HG03039 (cell line): ENCODE data around the gene CT47C1.
"Not testable (repeated sequence)": the region's sequence is repeated elsewhere in the genome, so short reads cannot be mapped to it uniquely, and the experiment has no call there.

ENCODE experiments used
- ATAC-seq: cut with Tn5 transposase; IDR thresholded peaks from one replicate; pipeline ENCODE4 v1.9.1; 2021; ENCODE audit warnings: mild to moderate bottlenecking, moderate library complexity; ENCODE audit not compliant: unreplicated experiment

Gene CT47C1

DNA sequence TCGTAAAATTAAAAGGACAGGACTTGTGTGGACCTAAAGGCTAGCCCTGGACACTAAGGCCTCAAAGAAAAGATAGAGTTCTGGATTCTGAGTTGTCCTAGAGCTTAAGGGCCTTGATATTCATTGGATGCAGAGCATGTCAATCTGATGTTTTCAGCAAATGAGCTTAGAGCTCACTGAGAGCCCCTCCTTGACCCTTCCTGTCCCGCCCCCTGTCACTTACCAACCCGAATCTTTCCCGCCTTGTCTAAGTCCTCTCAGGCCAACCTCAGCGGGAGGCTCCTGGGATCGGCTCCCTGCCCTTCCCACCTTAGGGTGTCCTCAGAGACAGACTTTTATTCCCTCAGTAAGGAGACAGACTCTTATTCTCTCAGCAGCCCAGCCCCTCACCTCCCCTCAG is at the start of gene CT47C1:
Gene CT47C1 (plus strand): TSS at position 250 of the 400 bp plus-strand sequence. CDS start 233 bp downstream, outside the sequence.
- ATAC-seq, result no peak

DNA sequence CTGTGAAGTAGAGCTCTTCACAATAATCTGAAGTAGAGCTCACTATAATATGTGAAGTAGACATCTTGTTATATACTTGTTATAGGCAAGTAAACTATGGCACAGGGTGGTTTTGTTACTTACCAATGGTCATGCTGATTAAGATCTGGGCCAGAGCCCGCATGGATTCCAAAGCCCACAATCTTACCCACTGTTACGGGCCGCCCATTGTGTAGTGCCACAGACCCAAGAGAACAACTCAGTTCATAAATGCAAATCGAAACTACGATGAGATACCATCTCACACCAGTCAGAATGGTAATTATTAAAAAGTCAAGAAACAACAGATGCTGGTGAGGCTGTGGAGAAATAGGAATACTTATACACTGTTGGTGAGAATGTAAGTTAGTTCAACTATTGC is 46.9 kb upstream of the CT47C1 start:
- no peak for ATAC-seq

DNA sequence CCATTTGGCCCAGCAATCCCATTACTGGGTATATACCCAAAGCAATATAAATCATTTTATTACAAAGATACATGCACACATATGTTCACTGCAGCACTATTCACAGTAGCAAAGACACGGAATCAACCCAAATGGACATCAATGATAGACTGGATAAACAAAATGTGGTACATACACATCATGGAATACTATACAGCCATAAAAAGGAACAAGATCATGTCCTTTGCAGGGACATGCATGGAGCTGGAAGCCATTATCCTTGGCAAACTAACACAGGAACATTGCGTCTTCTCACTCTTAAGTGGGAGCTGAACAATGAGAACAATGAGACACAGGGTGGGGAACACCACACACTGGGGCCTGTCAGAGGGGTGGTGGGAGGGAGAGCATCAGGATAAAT is 46.4 kb upstream of the CT47C1 start:
- ATAC-seq, result not testable (repeated sequence)

DNA sequence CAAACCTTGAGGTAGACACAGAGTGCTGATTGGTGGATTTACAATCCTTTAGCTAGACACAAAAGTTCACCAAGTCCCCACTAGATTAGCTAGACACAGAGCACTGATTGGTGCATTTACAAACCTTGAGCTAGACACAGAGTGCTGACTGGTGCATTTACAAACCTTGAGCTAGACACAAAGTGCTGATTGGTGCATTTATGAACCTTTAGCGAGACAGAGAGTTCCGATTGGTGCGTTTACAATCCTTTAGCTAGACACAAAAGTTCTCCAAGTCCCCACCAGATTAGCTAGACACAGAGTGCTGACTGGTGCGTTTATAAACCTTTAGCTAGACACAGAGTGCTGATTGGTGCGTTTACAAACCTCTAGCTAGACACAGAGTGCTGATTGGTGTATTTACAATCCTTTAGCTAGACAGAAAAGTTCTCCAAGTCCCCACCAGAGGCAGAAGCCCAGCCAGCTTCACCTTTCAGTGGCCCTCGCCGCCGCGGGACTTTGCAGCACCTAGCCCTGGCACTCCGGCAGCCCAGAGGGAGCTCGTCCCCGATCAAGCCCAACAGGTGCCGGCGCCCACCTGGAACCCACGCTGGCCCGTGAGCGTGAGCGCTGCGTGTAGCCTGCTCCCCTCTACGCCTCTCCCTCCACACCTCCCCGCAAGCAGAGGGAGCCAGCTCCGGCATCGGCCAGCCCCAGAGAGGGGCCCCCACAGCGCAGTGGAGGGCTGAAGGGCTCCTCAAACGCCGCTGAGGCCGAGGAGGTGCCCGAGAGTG is 44.6 kb upstream of the CT47C1 start:
- not testable (repeated sequence) for ATAC-seq

DNA sequence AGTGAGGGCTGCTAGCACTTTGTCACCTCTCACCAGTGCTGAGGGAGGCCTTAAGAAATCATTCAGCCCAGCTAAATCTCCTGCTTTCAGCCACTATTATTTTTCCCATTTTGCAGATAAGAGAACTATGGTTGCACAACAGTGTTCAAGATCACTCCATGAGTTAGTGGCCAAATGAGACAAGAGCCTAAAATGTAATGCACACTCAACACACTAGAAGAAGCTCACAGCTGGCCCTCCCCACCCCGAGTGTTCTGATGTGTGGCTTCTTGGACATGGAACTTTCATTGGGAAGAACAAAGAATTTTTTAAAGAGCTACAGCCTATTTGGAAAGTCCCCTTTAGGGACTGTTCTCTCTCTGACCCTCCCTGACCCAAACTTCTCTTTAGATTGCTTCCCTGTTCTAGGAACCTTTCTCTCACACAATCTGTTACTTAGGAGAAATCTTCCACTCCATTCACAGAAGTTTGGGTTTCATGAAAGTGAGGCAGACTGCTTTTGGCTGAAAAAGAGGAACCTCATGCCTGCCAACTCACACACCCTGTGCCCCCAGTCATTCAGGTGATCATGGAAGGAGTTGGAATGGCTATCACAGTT is 44.0 kb upstream of the CT47C1 start:
- no peak for ATAC-seq

DNA sequence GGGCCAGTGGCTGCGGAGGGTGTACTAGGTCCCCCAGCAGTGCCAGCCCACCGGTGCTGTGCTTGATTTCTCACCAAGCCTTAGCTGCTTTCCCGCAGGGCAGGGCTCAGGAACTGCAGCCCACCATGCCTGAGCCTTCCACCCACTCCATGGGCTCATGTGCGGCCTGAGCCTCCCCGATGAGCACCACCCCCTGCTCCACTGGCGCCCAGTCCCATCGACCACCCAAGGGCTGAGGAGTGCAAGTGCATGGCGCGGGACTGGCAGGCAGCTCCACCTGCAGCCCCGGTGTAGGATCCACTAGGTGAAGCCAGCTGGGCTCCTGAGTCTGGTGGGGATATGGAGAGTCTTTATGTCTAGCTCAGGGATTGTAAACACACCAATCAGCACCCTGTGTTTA is 43.1 kb upstream of the CT47C1 start:
- ATAC-seq, result not testable (repeated sequence)

DNA sequence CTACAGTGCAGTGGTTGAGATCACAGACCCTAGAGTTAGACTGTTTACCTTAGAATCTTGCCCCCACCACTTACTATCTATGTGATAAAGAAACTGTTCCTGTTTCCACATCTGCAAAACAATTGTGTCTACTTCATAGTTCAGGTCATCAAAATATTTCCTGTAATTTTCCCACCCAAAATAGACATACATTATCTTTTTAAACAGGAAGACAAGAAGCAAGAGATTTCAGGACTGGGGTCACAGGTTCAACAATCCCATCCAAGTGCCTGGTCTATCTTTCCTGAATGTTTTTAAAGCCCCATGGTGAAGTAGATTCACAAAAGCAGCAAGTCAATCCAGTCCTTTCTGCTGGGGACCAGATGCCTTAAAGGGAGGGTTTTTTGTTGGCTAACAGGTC is 41.8 kb upstream of the CT47C1 start:
- no peak for ATAC-seq

DNA sequence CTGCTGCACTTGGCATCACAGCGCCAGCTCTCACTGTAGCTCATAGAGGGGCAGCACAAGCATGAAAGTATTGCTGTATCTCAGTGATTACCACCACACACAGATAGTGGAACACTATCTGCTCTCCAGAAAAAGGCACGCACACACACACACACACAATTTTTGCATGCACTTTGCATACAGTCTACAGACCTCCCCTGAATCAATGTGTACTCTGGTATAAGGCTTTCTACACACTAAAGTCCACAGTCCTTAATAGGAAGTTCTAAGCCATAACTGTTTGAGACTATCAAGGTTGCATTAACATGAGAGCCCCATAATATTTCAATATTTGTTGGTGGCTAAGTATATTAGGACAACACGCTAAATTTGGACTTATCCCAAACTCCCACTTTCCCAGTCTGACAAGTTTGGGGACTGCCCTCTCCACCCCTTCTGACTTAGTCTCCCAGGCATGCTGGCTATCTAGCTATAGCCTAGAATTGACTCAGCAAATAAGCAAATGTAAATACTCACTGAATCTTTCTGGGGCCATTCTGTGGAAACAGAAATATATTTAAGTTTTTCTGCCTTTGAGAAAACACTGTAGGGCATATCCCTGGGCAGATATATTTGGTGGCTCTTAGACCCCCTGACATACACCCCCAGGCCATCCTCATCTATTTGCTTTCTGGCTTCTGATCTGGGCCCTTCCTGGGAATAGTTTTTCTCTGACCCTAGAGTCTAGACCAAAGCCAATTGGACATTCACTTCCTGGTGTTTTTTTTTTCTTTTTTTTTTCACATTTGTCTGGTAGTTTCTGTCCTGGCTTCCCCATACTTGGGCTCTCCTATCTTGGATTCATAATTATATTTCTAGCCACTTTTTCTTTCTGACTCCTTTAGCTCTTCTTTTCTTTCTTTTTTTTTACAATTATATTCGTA is 36.4 kb upstream of the CT47C1 start:
- no peak for ATAC-seq

DNA sequence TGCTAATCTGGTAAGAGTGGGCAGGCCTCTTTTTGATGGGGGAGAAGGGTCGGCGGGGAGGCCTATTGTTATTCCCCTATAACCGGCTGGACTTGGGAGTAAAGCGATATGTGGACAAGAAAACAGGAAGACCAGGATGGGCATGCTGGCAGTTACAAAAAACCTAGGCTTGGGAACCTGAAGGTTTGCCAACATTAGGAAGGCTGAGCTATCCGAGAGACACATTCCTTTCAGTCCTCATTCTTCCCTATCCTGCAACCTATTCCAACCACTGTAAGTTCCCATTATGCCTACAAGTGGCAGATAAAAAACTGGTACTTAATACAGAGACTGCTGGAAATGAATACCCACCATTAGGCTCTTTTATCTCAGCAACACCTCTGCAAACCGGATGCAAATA is 32.4 kb upstream of the CT47C1 start:
- ATAC-seq, result no peak

DNA sequence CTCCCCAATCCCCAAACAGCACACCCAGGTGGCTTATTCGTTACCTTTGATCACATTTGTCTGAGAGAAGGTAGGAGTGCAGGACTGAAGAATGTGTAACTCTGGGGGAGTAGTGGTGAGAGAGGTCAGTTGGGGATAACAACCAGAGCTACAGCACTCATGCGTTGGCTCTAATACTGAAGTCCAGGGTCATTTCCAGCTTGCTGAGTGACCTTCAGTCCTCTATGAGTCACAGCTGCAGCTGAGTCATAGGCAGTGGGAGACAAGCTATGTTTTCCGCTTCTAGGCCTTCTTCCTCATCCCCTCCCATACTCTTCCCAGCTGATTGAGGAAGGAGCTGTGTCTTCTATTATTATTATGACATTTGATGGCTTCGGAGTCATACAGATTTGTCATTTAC is 31.6 kb upstream of the CT47C1 start:
- ATAC-seq, result no peak

DNA sequence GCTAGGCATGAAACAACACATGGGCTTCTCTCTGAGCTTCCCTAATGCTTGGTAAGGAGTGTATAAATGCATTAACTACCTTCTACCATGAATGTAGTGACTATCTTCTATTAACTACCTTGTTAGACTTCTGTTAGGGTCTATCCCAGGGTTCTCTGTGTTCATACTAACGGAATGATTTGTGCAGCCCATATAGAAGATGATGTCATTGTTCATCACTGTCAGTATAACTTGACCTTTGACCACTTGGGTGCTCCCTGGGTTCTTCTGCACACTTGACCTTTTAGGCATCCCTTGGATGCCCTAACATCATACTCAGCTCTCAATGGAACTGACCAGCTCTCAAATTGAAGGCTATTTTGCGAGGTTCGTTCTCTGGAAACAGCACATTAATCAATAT is 30.8 kb upstream of the CT47C1 start:
- ATAC-seq, result no peak

DNA sequence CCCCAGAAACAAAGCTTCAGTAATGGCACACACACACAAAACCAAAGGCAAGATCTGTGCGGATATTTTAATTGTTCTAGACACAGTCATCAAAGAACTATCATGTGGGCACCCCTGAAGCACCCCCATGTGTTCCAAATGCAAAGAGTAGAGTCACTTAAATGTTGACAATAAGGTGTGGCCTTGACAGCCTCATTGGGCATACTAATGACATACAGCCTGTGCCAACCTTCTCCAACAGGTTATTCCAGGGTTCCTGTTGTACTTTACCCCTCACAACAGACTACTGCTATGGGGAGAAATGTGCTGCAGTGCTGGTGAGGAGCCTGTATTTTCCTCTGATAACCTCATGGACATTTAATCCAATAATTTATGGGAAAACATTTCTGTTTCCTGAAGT is 29.8 kb upstream of the CT47C1 start:
- no peak for ATAC-seq

DNA sequence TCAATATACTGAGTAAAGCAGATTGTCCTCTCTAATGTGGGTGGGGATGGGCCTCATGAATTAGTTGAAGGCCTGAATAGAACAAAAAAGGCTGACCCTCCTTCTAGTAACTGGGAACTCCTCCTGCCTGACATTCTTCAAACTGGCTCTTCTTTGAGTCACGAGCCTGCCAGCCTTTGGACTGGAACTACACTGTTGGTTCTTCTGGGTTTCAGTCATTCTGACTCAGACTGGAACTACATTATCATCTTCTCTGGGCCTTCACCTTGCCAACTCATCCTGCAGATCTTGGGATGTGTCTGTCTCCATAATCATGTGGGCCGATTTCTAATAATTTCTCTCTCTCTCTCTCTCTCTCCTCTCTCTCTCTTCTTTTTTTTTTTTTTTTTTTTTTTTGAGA is 26.9 kb upstream of the CT47C1 start:
- ATAC-seq, result no peak

DNA sequence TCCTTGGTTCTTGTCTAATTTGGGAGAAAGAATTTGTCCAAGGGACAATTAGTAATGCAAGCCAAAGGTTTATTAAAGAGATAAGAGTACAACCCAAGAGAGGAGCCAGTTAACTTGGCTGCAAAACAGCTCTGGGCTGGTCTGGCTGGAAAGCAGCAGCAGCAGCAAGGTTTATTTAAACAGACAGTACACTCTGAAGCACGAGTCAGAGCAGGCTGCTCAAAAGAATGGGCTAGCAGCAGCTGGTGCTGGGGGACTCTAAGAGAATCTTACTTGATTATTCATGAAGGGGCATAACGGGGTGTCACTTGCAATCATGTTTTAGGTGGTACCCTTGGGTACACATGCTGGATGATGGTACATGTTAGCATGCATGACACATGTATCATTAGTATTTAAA is 17.1 kb upstream of the CT47C1 start:
- ATAC-seq, result no peak

DNA sequence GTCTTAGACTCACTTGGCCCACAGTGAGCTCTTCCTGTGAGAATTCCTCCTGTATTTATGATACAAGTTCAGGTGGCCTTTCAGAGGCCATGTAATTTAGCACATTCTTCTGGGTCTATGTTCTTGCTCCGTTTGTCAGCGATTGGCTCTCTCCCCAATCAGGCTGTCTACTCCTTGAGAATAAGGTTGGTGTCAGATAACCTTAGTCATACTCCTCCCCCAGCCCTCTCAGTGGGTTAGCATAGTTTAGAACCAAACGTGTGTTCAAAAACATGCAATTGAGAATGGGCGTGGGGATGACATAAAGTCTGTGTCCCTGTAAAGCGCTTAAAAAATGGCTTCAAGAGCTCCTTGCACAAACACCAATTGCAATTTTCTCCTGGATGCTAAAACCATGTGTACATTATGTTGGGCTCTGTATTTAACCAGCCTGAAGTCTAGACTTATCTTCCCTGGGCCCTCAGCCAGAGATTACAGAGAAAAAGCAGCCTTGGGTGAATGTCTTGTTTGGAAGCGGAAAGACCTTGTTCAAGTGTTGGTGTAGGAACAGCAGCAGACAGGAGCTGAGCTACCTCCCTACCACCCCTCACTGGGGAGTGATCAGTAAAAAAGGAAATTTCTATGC is 9.9 kb upstream of the CT47C1 start:
- ATAC-seq, result no peak

DNA sequence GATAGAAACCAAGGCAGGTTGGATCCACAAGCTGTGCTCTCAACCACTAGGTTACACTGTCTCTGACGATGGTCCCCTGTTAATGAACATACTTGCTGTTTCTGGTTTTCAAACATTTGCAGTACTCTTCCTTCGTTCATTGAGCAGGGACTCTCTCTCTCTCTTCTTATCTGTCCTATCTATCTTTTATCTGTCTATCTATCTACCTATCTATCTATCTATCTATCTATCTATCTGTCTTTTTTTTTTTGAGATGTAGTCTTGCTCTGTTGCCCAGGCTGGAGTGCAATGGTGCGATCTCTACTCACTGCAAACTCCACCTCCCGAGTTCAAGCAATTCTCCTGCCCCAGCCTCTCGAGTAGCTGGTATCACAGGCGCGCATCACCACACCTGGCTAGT is 9.4 kb upstream of the CT47C1 start:
- ATAC-seq, result no peak

DNA sequence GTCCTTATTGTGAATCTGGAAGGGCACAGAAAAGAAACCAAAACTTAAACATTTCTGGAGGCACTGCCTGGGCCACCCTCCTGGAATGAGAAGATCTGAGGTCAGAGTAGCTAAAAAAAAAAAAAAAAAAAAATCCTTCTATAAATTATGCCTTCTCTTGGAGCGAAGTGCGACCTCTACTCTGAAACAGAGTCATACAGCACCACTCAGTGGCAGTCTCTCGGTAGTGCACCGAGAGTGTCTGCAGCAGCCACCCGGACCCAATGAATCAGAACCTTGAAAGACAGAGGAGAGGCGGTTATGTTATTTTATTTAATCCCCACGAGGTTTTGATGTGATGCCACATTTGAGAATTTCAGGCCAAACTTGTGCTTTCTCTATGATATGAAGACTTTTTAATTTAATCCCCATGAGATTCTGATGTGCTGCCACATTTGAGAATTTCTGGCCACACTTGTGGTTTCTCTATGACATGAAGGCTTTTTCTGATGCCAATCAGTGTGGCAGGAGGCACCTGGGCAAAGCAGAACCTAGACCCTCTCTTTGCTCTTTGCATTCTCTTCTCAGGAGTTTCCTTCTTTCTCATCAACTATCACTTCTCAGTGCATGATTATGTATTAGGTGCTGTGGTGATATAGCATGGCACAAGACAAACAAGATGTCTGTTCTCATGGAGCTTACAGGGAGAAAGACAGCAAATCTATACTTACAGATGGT is 5.6 kb upstream of the CT47C1 start:
- no peak for ATAC-seq

DNA sequence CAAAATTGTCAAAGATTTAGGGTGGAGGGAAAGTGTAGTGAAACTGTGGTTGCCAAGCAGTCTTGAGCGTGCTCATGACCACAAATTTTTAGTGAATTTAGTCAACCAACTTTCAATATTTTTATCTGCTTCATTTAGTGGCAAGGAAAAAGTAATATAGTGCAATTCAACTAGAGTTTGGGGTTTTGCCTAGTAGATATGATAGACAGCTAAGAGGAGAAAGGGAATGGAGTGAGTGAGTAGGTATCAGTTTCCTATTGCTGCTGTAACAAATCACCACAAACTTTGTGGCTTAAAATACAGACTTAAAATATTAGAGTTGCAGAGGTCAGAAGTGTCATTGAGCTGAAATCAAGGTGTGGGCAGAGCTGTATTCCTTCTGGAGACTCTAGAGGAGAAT is 3.7 kb upstream of the CT47C1 start:
- no peak for ATAC-seq

DNA sequence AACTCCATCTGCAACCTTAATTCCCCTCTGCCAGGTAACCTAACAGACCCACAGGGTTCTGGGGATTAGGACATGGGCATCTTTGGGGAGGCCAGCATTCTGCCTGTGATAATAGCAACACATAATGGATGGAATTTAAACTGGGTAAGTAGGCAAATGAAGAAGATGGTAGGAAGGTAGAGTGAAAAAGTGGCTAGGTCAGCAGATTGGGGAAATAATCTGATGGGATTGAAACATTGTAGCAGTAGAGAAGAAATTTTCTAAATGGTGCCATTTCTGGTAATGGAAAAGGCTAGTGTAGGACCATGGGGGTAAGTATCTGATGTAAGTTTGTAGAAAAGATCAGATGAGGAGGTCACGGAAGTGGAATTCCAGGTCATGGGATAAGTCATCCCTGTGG is 3.0 kb upstream of the CT47C1 start:
- no peak for ATAC-seq

DNA sequence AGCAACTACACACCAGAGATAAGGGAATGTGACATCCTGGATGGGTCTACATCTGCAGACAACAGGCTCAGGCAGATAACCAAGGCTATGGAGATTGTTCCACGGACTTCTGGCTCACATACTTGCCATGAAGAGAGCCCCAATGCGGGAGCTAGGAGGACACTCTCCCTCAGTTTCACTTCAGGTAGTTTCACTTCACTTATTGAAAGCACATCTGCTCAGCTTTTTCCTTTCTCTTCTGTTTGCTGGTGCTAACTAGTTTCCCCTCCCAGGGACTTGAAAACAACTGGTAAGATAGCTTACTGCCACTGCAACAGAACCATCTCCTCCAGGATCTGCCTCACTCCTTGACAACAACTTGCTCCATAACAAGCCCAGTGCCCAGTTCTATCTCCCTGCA is 1.4 kb upstream of the CT47C1 start:
- no peak for ATAC-seq
